GM21381 (cell line): ENCODE measurements around the gene CSNK1G2.

ENCODE experiments used
- ATAC-seq: cut with Tn5 transposase; IDR thresholded peaks from one replicate; pipeline ENCODE4 v1.9.1; 2021; ENCODE audit warnings: mild to moderate bottlenecking, moderate library complexity; ENCODE audit not compliant: unreplicated experiment

The CSNK1G2 gene

GRCh38 chr19:1962674-1963073 is 21.7 kb downstream of the CSNK1G2 start:
- no peak for ATAC-seq

GRCh38 chr19:1967087-1967608 is 26.2 kb downstream of the CSNK1G2 start:
- no peak for ATAC-seq

- no peak for ATAC-seq
Measured at GRCh38 chr19:1968279-1969175, 27.6 kb downstream of the CSNK1G2 start.

- ATAC-seq, result no peak
Measured at GRCh38 chr19:1969176-1970002, 28.4 kb downstream of the CSNK1G2 start.

- no peak for ATAC-seq
Measured at GRCh38 chr19:1970003-1970805, 29.2 kb downstream of the CSNK1G2 start.

GRCh38 chr19:1970806-1971502 is 30.0 kb downstream of the CSNK1G2 start:
- no peak for ATAC-seq

- no peak for ATAC-seq
Measured at GRCh38 chr19:1974381-1975161, 33.6 kb downstream of the CSNK1G2 start.

- no peak for ATAC-seq
Measured at GRCh38 chr19:1975162-1975480, 34.1 kb downstream of the CSNK1G2 start.

- no peak for ATAC-seq
Measured at GRCh38 chr19:1977120-1977519, 36.1 kb downstream of the CSNK1G2 start.

GRCh38 chr19:1978346-1978894 is 37.4 kb downstream of the CSNK1G2 start:
- no peak for ATAC-seq

- no peak for ATAC-seq
Measured at GRCh38 chr19:1979017-1979416, 38.0 kb downstream of the CSNK1G2 start.

- ATAC-seq, result no peak
Measured at GRCh38 chr19:1979642-1980041, 38.7 kb downstream of the CSNK1G2 start.

GRCh38 chr19:1980091-1980808 is 39.3 kb downstream of the CSNK1G2 start:
- ATAC-seq, result no peak

GRCh38 chr19:1980809-1981181 is 39.8 kb downstream of the CSNK1G2 start:
- no peak for ATAC-seq

- no peak for ATAC-seq
Measured at GRCh38 chr19:1981253-1981652, 40.3 kb downstream of the CSNK1G2 start.

GRCh38 chr19:1984357-1984756 is 43.4 kb downstream of the CSNK1G2 start:
- ATAC-seq, result no peak

GRCh38 chr19:1985588-1986356 is 44.8 kb downstream of the CSNK1G2 start:
- ATAC-seq, result no peak
